ENCODE results near the gene DACH1. TPM values are rescaled to one million over a fixed set of nuclear protein-coding genes. Genes with fewer than 3 reads are reported as not detected.

The DACH1 gene
- total and polyA plus RNA-seq, 2 of the 8 experiments (the other 6 are each of a cell fraction or from before 2014, with no cell fraction given), result 0.12 to 0.67 TPM

DNA sequence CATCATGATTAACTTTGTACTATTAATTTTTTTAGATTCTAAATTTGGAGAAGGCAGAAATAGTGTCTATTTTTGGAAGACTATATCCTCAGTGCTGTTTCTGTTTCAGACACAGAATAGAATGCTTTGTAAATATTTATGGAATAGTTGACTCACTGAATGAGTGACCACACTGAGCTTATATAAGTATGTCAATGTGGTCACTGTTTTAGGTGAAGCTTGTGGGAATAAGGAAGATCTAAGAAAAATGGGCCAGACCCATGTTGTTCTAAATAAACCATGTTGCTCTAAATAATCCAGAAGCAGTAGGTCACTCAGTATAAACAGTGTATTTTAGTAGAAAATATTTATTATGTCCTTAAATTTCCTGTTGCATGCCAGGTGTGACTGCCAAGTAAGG is 45.5 kb upstream of the DACH1 start:
- no peak overlapping the region for H2AK5ac ChIP-seq (ENCODE audit: low read depth, low read length)
- H3K18ac ChIP-seq (ENCODE audit: extremely low read depth, low read length), result no peak overlapping the region
- no peaks in the 10 kb centered on the region; a peak in 1 of 7 replicates for H3K4me1 ChIP-seq (replicated peaks in 1 of 4; ENCODE audit: control insufficient read depth in 3 of 4, insufficient read depth in 4 of 4, low read length in 3 of 4)
- no peak overlapping the region for H3K14ac ChIP-seq (ENCODE audit: insufficient read length)
- H4K8ac ChIP-seq (ENCODE audit: extremely low read depth, insufficient read depth, low read length), result no peak overlapping the region
- DNase-seq (ENCODE audit: low read depth in 1 of 2, low spot score in 2 of 2) (no peak), FAIRE-seq (no peak)
- no peak overlapping the region for H2AFZ ChIP-seq (ENCODE audit: low read length)
- H3K27me3 ChIP-seq (replicated peaks in 1 of 4; ENCODE audit: control insufficient read depth in 3 of 4, extremely low read depth in 1 of 4, insufficient read depth in 3 of 4, low read length in 3 of 4), result no peaks in the 10 kb centered on the region
- H3K4me3 ChIP-seq (ENCODE audit: extremely low read depth in 1 of 4, insufficient read depth in 2 of 4, low read depth in 3 of 4, low read length in 4 of 4), result no peak overlapping the region
- H3K27ac ChIP-seq (ENCODE audit: low read depth, low read length), result no peak overlapping the region
- no peak overlapping the region for H4K91ac ChIP-seq (replicated peaks; ENCODE audit: insufficient read length, low read length)
- no peaks in the 10 kb centered on the region for H3K9me3 ChIP-seq (ENCODE audit: insufficient read depth in 2 of 2, low read depth in 1 of 2, low read length in 1 of 2)
- no peak overlapping the region for H3K9ac ChIP-seq (replicated peaks in 1 of 4; ENCODE audit: extremely low read depth in 1 of 4, low read depth in 3 of 4, low read length in 3 of 4)
- no peak overlapping the region for H3K4ac ChIP-seq (replicated peaks; ENCODE audit: insufficient read length, low read depth, low read length)
- no peaks in the 10 kb centered on the region; the same call in 1 of the 2 replicates for H3K23me2 ChIP-seq (ENCODE audit: low read depth, low read length)
- H3K23ac ChIP-seq (ENCODE audit: insufficient read length), result no peak overlapping the region
- no peak overlapping the region for H2BK15ac ChIP-seq (ENCODE audit: low read length)
- no peaks in the 10 kb centered on the region for H3K79me1 ChIP-seq (ENCODE audit: low read depth, low read length)
- no peaks in the 10 kb centered on the region for H3K36me3 ChIP-seq (ENCODE audit: control insufficient read depth in 2 of 4, insufficient read depth in 4 of 4, low read length in 3 of 4)
- no peaks in the 10 kb centered on the region for H4K20me1 ChIP-seq (replicated peaks in 1 of 2; ENCODE audit: control insufficient read depth in 1 of 2, insufficient read depth in 2 of 2, low read length in 2 of 2)
- no peaks in the 10 kb centered on the region for H3K79me2 ChIP-seq (ENCODE audit: control insufficient read depth in 1 of 2, insufficient read depth in 2 of 2, low read length in 2 of 2)
- CTCF ChIA-PET (ENCODE audit: partially characterized antibody), result interaction anchor here (0.9 kb wide), 1 partner anchor 9 kb away, joined by 3 read pairs; no protein-coding TSS in a partner anchor
- H2BK5ac ChIP-seq (ENCODE audit: low read depth, low read length), result no peak overlapping the region
- no peak overlapping the region for H2BK20ac ChIP-seq (ENCODE audit: low read length)
- no peak overlapping the region for H3K4me2 ChIP-seq (ENCODE audit: insufficient read depth in 1 of 2, low read depth in 2 of 2, low read length in 2 of 2)
- no peak overlapping the region for H2BK120ac ChIP-seq (replicated peaks; ENCODE audit: low read depth, low read length)
- H3K56ac ChIP-seq (replicated peaks; ENCODE audit: insufficient read length, low read depth, low read length), result no peak overlapping the region
- no peak for TF ChIP-seq HDAC6 (IDR thresholded peaks at IDR 0.05; ENCODE audit: low read depth, low read length)
- no peak for TF ChIP-seq SUZ12 (IDR thresholded peaks at IDR 0.05; ENCODE audit: low read length)
- no peak for TF ChIP-seq RAD21 (IDR thresholded peaks at IDR 0.05 in 1 of 2, conservative IDR thresholded peaks at IDR 0.05 in 1 of 2; ENCODE audit: low read depth in 2 of 2, low read length in 2 of 2)
- H2BK12ac ChIP-seq (ENCODE audit: low read depth, low read length), result no peak overlapping the region
- no peak overlapping the region for H4K5ac ChIP-seq (ENCODE audit: insufficient read length, low read depth, low read length)
- POLR2A ChIA-PET (ENCODE audit: partially characterized antibody), result no interaction called here

Data from H1 (cell line).